ENCODE data around the gene NHERF1.

- TF ChIP-seq MAFK (IDR thresholded peaks at IDR 0.05; ENCODE audit: low read depth, low read length) = no peak
- no peak for TF ChIP-seq CTCF (IDR thresholded peaks at IDR 0.05; ENCODE audit: control extremely low read depth in 1 of 3, insufficient read depth in 1 of 3, low read depth in 1 of 3, low read length in 3 of 3)
- no peak for TF ChIP-seq TBP (IDR thresholded peaks at IDR 0.05; ENCODE audit: low read depth, low read length)
- TF ChIP-seq E2F6 (IDR thresholded peaks at IDR 0.05) = no peak
- no peak for TF ChIP-seq TAF1 (IDR thresholded peaks at IDR 0.05; ENCODE audit: low read depth, low read length)
- no peak for TF ChIP-seq NRF1 (IDR thresholded peaks at IDR 0.05; ENCODE audit: low read depth, low read length)
- no peak for TF ChIP-seq TCF12 (IDR thresholded peaks at IDR 0.05; ENCODE audit: low read depth, low read length)
- TF ChIP-seq GABPA (IDR thresholded peaks at IDR 0.05; ENCODE audit: borderline replicate concordance, insufficient read depth, low read length) = no peak
Observed at GRCh38 chr17:74786431-74787055, 38.1 kb downstream of the NHERF1 start.

All from H1 (cell line).